ENCODE results near the gene LRIG3.

GRCh38 chr12:58895053-58895452 lies 25.3 kb downstream of the LRIG3 start:
- TF ChIP-seq POLR2A (IDR thresholded peaks at IDR 0.05) (no peak), CTCF (IDR thresholded peaks at IDR 0.05) (no peak)
